Measurements from ENCODE around the gene ARHGEF7.
"Not testable (repeated sequence)": the region's sequence is repeated elsewhere in the genome, so short reads cannot be mapped to it uniquely, and the experiment has no call there.

ARHGEF7 gene

DNA sequence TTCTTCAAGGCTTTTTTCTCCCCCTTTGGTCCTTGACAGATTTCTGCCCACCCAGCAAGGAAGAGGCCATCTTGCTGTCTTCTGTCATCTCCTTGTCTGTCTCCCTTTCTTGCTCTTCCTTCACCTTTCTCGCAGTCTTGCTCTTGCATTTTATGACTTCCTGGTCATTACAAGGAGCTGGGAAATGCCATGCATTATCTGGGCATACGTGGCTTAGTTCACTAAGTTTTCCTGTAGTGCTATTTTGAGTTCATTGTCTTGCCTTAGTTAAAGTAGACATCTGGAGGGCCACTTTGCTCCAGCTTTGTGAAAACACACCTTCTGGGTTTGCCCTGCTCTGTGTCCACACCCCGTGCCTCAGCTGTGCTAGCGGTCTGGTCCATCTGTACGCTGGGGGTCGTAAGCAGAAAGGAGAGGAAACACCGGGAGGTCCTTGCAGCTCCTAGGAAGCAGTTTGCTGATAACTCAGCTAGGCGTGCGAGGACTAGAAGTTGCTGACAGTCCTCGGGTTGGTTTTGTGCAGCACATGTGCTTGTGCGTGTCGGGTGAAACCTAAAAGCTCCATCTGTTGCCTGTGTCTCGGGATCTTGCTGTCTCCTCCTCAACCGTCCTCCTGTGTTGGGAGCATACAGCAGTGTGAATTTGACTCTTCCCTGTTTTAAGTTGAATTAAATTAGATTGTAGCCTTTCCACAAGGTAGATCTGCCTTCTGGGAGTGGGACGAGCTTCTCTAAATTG, 59.4 kb downstream of the ARHGEF7 start:
- DNase-seq = no peak

DNA sequence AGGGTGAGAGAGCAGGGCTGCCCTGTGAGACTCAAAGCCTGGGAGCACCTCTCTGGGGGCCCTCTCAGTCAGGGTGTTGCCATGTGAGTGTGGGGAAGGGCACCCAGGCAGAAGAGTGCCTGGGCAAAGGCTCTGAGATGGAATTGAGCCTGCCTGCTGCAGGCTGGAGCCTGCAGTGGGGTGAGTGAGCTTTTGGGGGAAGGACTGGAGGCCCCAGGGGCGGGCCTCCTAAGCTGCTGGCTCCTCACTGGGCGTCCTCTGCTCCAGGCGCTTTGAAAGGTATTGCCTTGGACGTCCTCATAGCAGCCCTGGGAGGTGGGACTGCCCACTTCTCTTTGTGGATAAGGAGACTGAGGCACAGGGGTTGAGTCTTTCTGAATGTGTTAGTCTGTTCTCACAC, 60.3 kb downstream of the ARHGEF7 start:
- DNase-seq = no peak

DNA sequence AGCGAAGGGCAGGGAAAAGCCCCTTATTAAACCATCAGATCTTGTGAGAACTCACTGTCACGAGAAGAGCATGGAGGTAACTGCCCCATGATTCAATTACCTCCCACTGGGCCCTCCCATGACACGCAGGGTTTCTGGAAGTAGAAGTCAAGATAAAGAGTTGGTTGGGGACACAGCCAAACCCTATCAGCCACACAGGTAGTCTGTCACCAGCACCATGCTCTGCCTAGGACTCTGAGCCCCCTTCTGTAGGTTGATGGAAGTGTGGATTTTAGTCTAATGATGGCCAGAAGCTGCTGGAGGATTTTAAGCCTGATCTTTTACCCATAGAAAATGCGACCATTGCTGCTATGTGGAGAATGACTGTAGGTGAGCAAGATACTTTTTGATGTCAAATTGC, 60.8 kb downstream of the ARHGEF7 start:
- DNase-seq = no peak

DNA sequence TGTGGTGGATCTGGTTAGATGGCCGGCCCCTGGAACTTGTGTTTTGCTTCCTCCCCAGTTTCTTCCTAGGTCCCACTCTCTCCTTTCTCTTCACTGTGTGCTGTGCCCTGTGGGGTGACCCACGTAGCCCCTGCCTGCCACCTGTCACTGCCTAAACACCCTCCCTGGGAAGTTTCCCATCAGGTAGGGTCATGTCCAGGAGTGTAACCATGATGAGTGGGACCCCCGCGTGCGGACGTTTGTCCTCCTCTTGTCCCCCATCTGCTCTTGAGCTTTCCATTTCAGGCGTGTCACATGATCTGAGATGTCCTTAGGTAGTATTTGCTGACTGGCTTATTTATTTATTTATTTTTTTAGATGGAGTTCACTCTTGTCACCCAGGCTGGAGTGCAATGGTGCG, 61.3 kb downstream of the ARHGEF7 start:
- no peak for DNase-seq

DNA sequence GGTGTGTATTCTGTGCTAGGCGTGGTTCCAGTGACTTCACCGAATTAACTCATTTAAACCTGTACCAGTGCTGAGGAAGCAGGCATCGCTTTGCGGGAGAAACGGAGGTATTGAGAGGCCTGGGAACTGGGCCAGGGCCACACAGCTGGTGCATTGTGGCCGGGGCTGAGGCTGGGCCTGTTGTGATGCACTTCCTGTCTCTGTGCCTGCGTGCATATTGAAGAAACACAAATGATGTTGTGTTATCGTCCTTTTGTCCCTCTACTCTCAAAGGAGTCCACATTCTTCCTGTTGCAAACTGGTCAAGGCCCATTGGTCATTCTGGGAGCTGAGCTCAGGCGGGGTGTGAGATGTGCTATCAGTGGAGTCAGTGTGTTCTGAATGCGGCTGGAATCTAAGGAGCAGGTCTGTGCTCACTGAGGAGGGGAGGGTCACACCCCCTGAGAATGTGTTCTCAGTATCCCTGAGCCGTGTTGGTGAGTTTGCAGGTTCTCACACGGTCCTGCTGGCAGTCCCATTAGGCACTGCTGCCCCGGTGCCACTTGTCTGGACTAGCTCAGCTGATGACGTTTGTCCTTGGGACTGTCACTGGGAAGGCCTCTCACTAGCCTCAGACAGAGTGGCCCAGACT, 62.1 kb downstream of the ARHGEF7 start:
- DNase-seq = no peak

DNA sequence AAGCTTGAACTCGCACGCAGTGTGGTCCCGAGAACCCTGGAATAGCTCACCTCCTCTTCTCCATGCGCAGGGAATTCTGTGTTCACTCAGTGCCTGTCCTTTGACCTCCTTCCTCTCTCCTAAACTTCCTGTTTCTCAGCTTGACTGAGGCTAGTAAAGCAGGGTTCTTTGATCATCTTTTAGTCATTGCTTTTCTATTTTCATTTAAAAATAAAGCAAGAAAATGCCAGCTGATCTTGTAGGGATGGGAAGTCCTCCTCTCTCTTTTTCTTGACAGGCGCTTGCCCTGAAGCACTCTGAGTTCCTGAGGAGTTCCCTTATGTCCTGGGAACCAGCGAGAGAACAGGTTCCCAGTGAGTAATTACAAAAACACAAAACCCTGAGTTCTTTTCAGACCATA, 62.8 kb downstream of the ARHGEF7 start:
- no peak for DNase-seq

DNA sequence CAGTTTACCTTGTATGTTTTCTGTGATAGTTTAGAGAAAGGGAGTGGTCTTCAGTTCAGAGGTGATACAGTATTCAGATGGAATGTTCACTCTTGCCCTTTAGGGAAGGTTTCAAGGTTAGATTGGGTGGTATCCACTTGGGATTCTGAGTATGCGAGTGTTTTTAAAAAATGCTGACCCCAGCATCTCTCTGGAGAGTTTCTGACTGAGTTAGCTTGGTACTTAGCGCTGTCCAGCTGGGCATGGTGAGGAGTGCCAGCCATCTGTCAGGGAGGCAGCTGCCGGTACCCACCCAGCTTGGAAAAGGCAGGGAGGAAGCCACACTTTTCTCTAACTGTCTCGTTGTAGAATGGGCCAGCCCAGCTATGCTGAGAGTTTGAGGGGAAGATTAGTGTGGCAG, 63.3 kb downstream of the ARHGEF7 start:
- DNase-seq = no peak

DNA sequence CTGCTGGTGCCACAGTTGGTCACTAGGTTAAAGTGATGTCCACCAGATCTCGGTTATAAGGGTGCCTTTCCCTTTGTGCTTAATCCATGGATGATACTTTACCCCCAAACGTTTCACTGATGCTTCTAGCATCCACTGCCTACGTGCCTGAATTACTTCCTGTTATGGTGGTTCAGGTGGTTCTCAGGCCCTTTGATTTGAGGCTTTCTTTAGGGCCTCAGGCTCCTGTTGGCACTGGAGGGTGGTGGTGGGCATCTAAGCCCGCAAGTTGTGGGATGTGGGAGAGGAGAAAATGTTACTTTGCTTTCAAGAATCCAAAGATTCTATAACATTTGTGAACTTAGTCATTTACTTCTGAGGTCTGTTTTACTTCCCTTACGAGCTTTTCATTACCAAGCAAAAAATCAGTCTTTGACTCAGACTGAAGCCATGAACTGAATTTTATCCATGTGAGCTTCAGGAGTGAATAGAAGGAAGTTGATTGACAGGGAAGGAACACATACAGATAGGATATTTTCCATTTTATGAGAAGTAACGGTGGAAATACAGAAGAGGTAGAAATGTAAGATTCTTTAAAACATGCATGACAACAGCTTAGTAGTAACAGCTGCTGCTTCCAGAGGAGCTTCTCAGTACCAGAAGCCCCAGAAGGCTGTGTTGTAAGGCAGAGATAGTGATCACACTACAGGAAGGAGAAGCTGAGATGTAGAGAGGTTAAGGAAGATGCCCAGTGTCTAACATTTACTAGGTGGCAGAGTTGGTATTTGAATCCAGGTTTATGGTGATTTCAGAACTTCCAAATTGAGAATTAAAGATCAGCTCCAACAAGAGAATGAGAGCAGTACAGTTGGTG, 65.0 kb downstream of the ARHGEF7 start:
- DNase-seq = no peak

DNA sequence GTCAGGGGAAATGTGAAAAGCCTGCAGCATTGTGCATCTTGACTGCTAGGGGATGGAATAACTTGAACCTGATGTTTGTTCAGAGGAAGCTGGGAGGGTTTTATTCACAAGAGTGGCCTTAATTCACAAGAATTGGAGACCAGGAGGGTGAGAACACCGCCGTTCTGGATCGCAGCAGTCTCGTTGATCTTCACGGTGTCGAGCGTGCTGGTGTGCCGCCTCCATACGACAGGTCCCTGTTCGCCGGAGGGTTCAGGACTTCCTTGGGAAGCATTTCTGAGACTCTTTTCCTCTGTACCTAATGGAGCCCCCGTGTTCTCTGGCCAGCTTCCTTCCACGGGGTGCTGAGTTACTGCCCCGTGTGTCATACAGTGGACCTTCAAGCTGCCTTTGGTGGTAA, 66.9 kb downstream of the ARHGEF7 start:
- DNase-seq = no peak

DNA sequence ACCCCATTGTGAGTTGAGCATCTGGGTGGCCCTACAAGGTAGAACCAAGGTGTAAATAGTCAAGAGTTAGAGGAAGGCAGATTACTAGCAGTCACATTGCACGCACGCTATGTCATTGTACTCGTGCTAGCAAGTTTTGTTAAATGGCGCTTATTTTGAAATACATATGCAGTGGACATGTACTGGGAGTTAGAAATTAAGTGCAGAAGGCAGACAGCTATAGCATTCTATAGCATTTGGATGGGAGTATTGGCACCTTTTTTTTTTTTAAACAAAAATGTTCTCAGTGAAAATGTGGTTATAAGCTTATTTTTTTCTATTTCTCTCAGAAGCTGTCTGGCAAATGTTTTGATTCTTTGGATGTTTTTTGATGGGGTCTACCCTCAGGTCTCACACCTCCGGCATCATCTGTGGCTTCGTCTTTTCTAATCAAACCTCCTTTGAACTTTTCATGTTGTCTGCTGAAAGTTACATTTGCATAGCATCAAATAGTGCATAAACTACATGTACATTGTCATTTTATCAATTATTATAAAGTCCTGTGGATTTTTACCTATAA, 68.1 kb downstream of the ARHGEF7 start:
- no peak for DNase-seq

DNA sequence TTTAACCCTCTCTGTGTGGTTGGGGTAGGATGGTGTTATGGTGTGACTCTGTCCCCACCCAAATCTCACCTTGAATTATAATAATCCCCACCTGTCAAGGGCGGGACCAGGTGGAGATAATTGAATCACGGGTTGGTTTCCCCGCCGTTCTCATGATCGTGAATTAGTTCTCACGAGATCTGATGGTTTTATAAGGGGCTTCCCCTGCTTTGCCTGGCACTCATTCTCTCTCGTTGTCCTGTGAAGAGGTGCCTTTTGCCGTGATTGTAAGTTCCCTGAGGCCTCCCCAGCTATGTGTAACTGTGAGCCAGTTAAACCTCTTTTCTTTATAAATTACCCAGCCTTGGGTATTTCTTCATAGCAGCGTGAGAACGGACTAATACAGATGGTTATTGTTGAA, 68.8 kb downstream of the ARHGEF7 start:
- no peak for DNase-seq

DNA sequence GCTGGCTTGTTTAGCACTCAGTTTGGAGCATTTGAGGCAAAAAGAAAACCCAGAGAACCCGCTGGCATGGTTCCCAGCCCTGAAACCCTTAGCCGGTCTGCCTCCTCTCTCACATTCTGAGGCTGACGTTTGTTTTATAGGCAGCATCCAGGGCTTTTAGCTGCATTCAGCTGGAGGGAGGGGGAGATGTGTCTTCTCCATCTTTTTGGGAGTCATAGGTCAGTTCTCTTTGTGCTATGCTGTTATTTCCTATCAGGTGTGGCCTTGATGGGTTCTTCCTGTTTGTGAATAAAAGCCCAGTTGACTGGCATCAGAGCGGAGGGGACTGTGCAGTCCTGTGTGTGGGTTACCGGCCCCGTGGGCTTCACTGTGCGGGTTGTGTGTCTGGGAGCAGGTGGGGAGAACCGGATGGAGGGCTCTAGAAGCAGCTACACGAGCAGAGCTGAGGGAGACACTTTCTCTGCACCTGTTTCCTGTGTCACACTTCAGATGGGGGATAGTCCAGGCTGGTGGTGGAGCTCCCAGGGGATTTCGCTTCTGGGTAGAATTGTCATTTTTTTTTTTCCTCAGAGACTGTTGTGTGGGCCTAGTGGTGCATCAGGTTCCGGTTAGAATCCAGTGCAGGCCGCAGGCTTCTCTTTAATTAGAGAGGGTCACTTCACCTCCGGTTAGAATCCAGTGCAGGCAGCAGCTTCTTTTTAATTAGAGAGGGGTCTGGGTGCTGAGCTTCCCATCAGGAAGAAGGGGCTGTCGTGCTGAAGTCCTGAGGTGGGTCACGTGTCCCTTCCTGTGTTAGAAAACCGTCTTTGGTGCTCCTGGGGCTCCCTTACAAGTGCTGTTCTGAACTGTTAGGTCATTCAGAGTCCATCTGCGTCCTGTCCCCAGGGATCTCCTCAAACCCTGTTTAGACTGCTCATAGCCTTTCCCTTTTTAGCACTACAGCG, 69.6 kb downstream of the ARHGEF7 start:
- no peak for DNase-seq

DNA sequence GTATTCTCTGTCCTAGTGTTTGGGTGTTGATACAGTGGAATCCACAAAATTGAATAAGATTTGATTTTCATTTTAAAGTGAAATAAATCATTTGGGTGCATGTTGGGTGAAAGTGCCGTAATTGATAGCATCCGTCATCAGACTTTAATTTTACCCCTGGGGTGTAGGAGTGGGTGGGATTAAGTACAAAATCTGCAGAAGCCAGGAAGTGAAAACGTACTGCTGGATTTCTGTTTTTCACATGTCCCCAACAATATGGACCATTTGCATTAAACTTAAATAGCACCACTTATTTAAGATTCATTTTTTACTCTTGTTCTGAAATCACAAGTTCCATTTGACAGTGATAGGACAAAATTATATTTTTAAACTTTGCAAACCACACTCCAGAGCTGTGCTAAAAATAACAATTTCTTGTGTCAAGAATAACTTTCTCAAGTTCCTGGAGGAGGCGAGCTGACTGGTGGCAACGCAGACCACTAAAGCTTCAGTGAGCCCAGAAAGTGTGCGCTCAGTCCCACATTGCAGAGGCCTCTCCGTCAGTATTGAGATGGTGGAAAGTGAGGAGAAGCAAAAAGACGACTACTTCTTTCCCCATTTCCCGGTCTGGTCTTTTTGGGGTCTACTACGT, 71.3 kb downstream of the ARHGEF7 start:
- no peak for DNase-seq

DNA sequence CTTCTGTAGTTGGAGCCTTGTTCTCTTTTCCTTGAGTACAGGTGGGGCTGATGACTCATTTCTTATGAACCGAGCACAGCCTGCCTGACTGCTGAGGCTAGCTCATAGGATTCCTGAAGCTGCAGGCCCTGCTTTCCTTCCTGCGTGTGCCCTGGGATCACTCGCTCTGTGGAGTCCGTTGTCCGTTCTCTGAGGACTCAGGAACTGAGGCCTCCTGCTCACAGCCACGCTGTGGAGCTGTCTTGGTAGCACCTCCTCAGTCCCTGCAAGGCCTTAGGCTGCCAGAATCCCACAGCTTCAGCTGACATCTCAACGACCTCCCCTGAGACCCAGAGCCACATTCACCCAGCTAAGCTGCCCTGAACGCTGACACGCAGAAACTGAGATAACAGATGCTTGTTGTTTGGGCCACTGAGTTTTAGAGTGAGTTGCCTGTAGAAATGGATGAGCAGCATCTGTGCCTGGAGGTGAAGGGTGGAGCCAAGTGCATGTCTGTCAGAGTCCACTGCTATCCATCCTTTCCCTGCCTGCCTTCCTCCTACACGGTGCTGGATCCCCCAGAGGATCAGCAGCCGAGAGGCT, 72.9 kb downstream of the ARHGEF7 start:
- no peak for DNase-seq

DNA sequence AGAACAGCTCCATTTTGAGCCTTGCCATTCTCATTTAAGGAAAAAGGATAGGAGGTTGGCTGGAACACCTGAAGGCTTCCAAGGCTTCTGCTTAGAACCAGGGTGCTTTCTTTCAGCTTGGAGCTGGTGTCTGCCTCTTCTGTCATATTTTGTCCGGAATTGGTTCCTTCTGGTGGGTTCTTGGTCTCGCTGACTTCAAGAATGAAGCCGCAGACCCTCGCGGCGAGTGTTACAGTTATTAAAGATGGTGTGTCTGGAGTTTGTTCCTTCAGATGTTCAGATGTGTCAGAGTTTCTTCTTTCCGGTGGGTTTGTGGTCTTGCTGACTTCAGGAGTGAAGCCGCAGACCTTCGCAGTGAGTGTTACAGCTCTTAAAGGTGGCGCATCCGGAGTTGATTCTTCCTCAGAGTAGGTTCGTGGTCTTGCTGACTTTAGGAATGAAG, 74.0 kb downstream of the ARHGEF7 start:
- DNase-seq = not testable (repeated sequence)

DNA sequence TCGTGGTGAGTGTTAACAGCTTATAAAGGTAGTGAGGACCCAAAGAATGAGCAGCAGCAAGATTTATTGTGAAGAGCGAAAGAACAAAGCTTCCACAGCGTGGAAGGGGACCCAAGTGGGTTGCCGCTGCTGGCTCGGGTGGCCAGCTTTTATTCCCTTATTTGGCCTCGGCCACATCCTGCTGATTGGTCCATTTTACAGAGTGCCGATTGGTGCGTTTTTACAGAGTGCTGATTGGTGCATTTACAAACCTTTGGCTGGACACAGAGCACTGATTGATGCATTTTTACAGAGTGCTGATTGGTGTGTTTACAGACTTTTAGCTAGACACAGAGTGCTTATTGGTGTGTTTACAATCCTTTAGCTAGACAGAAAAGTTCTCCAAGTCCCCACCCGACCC, 74.4 kb downstream of the ARHGEF7 start:
- not testable (repeated sequence) for DNase-seq

DNA sequence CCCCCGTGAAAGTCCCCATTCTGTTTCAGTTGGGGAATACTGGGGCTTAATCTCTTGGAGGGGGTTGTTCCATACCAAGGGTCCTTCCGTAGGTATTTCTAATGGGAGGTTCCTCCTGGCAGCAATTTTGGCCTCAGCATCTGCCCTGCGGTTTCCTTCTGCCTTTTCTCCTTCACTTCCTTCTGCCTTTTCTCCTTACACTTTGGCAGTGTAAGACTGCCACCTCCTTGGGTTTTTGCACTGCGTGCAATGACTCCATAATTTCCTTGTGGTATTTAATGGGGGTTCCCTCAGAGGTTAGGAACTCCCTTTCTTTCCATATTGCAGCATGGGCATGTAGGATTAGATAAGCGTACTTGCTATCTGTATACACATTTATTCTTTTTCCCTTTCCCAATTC, 78.1 kb downstream of the ARHGEF7 start:
- DNase-seq = not testable (repeated sequence)

DNA sequence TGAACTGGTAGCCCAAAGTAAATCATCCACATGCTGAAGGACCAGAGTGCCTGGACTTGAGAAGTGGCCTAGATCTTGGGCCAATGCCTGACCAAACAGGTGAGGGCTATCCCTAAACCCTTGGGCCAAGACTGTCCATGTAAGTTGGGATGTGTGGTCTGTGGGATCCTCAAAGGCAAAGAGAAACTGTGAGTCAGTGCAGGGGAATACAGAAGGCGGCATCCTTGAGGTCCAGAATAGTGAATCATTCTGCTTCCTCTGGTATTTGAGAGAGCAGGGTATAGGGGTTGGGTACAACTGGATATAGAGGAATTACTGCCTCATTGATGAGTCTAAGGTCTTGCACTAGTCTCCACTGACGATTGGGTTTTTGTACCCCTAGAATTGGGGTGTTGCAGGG, 79.5 kb downstream of the ARHGEF7 start:
- DNase-seq = not testable (repeated sequence)

DNA sequence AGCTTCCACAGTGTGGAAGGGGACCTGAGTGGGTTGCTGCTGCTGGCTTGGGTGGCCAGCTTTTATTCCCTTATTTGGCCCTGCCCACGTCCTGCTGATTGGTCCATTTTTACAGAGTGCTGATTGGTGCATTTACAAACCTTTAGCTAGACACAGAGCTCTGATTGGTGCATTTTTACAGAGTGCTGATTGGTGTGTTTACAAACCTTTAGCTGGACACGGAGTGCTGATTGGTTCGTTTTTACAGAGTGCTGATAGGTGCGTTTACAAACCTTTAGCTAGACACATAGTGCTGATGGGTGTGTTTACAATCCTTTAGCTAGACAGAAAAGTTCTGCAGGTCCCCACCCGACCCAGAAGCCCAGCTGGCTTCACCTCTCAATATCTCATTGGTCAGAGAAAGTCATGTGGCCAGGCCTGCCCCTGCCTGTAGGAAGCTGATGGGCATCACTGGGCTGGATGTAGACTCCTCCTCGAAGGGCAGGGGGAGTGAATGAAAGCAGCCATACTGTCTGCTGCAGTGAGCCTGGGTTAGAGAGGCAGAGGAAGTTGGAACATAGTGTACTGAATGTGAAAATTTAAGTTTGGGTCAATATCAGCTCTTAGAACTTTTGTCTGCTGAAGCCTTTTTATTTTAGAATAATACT, 83.7 kb downstream of the ARHGEF7 start:
- not testable (repeated sequence) for DNase-seq

DNA sequence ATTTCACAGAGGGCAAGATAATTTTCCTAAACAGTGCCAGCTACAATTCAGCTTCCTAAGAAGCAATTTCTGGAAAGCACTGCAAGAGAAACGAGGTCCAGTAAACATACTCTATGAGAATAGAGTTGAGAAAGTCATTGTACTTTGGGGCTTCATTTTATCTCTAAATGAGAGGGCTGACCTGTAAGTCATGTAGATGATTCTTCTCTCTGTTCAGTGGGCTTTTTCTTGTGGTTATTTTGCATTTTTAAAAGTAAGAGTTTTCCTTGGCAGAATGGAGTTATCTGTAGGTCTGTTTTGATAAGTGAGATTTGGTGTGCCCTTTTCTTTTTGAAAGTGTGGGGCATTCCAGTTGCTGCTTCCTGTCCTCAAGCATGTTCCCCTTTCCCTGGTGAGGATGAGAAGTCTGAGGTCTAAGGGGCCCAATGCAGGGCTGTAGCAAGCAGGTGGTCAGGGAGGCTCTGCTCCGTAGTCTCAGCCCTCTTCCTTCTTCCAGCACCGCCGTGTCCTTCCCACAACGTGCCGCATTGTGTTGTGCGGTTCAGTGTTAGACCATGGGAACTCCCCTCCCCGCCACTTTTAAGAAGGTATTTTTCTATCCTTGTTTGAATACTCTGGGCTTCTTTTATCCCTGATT, 86.3 kb downstream of the ARHGEF7 start:
- no peak for DNase-seq

Measured in NCI-H187 treated with DMSO at 0.1 percent for 48 hours (cell line).